Epithelial cell of esophagus (primary cell): ENCODE measurements around the gene HBEGF.
A peak's percentile ranks its signal among the peaks of the same experiment; 100 is the strongest.
"Not testable (repeated sequence)": the region's sequence is repeated elsewhere in the genome, so short reads cannot be mapped to it uniquely, and the experiment has no call there.

ENCODE experiments used
- DNase-seq: peaks from one replicate; pipeline ENCODE4 v3.0.0; 2010; ENCODE audit warnings: low read depth
- H3K4me3 ChIP-seq: 2 replicates; pipeline ENCODE4 v1.5.1; 2011; ENCODE audit warnings: mild to moderate bottlenecking, low read length, control low read depth
- CTCF ChIP-seq: IDR thresholded peaks from 2 replicates; pipeline ENCODE4 v1.5.1; 2011; ENCODE audit warnings: low read depth, mild to moderate bottlenecking, low read length, control low read depth, inconsistent platforms; ENCODE audit not compliant: insufficient read depth; ENCODE audit errors: missing control alignments

HBEGF gene

GRCh38 chr5:140355546-140355945, 9.1 kb upstream of the HBEGF start:
- TF ChIP-seq CTCF, result no peak
- H3K4me3 ChIP-seq, result no peak overlapping the region
- DNase-seq, result no peak

GRCh38 chr5:140351609-140352334, 5.4 kb upstream of the HBEGF start:
- peak; percentile 79 for DNase-seq
- TF ChIP-seq CTCF, result peak; percentile 87
- H3K4me3 ChIP-seq, result no peak overlapping the region

GRCh38 chr5:140349244-140349643, 2.8 kb upstream of the HBEGF start:
- TF ChIP-seq CTCF, result no peak
- no peak overlapping the region for H3K4me3 ChIP-seq
- DNase-seq, result peak; percentile 86

- TF ChIP-seq CTCF, result no peak
- H3K4me3 ChIP-seq, result no peak overlapping the region
- peak; percentile 99 for DNase-seq
These were observed 1.7 kb upstream of the HBEGF start for GRCh38 chr5:140348104-140348503.

GRCh38 chr5:140347360-140347759, 957 bp upstream of the HBEGF start:
- no peak overlapping the region for H3K4me3 ChIP-seq
- TF ChIP-seq CTCF, result no peak
- DNase-seq, result no peak

- peak; percentile 38 for DNase-seq
- no peak for TF ChIP-seq CTCF
- peak overlapping the region; percentile 56 for H3K4me3 ChIP-seq
These were observed 470 bp downstream of the HBEGF start for GRCh38 chr5:140345919-140346347.

GRCh38 chr5:140344683-140345423, 1.6 kb downstream of the HBEGF start:
- peak; percentile 87 for DNase-seq
- TF ChIP-seq CTCF, result no peak
- H3K4me3 ChIP-seq, result peak overlapping the region; percentile 56

GRCh38 chr5:140343849-140344248, 2.6 kb downstream of the HBEGF start:
- DNase-seq, result not testable (repeated sequence)

More at GRCh38 chr5:140343849-140344248, 2.6 kb downstream of the HBEGF start:
- H3K4me3 ChIP-seq, result not testable (repeated sequence)
